ENCODE results near the gene CAMK4.

Gene CAMK4

DNA sequence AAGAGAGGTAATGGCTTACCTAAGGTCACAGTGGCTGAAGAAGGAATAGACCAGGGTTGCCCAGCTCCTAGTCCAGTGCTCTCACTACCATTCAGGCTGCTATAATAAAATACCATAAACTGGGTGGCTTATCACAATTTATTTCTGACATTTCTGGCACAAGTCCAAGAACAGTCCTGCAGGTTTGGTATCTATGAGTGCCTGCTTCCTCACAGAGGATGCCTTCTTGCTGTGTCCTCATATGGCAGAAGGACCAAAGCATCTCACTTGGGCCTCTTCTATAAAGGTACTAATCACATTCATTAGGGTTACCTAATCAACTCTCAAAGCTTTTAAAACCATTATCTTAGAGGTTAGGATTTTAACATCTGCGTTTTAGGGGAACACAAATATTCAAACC is 271.0 kb downstream of the CAMK4 start:
- H3K4me3 ChIP-seq (ENCODE audit: low read length): no peak overlapping the region
- no peaks in the 10 kb centered on the region for H3K9me3 ChIP-seq (ENCODE audit: control insufficient read depth, insufficient read depth, low read length)
- H3K27me3 ChIP-seq (ENCODE audit: control insufficient read depth, insufficient read depth, low read length): no peaks in the 10 kb centered on the region
- WGBS (ENCODE audit: insufficient coverage, insufficient read length): no CpG with 5 or more reads among the region's 1 CpG
- no peak overlapping the region for H3K27ac ChIP-seq (ENCODE audit: low read length)
- H3K4me1 ChIP-seq (ENCODE audit: control insufficient read depth, insufficient read depth, low read length): no peaks in the 10 kb centered on the region
- H3K36me3 ChIP-seq (ENCODE audit: control insufficient read depth, insufficient read depth, low read length): no peaks in the 10 kb centered on the region; the same call in 1 of the 2 replicates
- no peak for DNase-seq (ENCODE audit: low read depth, low spot score)

DNA sequence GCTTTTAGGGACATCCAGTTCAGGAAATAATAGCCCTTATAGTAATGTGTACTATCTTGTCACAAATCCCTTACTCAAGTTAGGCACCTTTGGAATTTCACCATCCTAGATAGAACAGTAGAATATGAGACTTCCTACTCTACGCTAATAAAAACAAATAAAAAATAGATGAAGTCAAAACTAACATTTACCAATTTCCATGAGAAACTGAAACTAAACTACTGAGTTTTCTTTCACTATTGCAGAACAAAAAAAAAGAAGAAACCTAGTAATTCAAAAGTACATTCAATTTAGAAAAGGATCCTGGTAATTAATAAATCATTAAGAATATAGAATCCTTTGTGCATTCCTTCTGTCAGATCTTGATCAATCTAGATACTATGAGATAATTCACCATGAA is 274.2 kb downstream of the CAMK4 start:
- H3K4me3 ChIP-seq (ENCODE audit: low read length): no peak overlapping the region
- H3K36me3 ChIP-seq (ENCODE audit: control insufficient read depth, insufficient read depth, low read length): no peaks in the 10 kb centered on the region; the same call in 1 of the 2 replicates
- no peaks in the 10 kb centered on the region for H3K27me3 ChIP-seq (ENCODE audit: control insufficient read depth, insufficient read depth, low read length)
- no peaks in the 10 kb centered on the region for H3K9me3 ChIP-seq (ENCODE audit: control insufficient read depth, insufficient read depth, low read length)
- H3K4me1 ChIP-seq (ENCODE audit: control insufficient read depth, insufficient read depth, low read length): no peaks in the 10 kb centered on the region
- H3K27ac ChIP-seq (ENCODE audit: low read length): no peak overlapping the region
- DNase-seq (ENCODE audit: low read depth, low spot score): no peak
- 100% methylated on average over 1 of the region's 1 CpG for WGBS (ENCODE audit: insufficient coverage, insufficient read length)

DNA sequence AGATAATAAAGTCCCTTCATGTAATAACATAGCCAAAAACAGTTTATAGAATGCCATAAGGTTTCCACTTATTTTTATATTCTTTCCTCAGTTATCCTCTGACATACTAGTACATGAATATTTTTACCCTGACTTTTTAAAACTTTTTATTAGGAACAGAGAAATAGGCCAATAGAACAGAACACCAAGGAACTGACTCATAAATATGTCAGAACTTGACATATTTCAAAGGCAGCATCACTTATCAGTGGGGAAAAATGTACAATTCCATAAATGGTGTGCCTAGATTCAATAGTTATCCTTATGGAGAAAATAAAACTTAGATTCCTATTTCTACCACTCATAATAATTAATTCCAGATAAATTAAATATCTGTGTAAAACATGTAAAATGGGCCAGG is 278.8 kb downstream of the CAMK4 start:
- Histone ChIP-seq H3K4me1 (ENCODE audit: control insufficient read depth, insufficient read depth, low read length) (no peaks in the 10 kb centered on the region), H3K27me3 (ENCODE audit: control insufficient read depth, insufficient read depth, low read length) (no peaks in the 10 kb centered on the region), H3K9me3 (ENCODE audit: control insufficient read depth, insufficient read depth, low read length) (no peaks in the 10 kb centered on the region), H3K4me3 (ENCODE audit: low read length) (no peak overlapping the region), H3K27ac (ENCODE audit: low read length) (no peak overlapping the region), H3K36me3 (ENCODE audit: control insufficient read depth, insufficient read depth, low read length) (no peaks in the 10 kb centered on the region; the same call in 1 of the 2 replicates)
- DNase-seq (ENCODE audit: low read depth, low spot score): no peak

DNA sequence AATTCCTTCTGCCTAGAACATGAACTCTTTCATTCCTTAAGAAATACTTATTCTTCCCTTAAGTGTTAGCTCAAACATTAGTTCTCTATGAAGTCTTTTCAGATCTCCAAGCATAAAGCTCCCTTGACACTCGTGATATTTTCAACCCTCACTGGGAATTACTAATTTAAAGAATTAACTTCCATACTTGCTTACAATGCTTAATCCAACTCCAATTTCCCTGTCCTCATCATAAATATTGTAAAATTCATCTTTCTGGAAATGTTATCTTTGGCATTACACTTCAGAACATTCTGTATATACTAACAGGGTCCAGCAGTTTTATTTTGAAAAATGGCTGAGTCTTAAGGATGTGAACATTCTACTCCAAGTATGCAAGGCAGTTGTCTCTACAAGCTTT is 280.9 kb downstream of the CAMK4 start:
- no peaks in the 10 kb centered on the region for H3K4me1 ChIP-seq (ENCODE audit: control insufficient read depth, insufficient read depth, low read length)

DNA sequence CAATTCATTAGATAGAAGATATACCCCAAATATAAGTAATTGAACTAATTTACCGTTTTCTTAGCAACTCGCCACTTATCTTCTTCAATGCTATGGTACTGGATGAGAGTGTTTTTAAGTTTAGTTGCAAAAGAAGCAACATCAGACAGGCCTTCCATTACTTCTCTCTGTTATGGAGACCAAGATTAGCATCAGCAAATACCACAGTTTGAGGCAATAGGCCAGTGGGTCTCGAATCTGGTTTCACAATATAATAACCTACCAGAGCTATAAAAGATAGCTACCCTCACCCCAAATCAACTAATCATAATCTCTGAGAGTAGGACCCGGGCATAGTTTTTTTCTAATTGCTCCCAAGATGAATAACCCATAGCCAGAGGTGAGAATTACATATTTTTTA is 283.1 kb downstream of the CAMK4 start:
- Histone ChIP-seq H3K27ac (ENCODE audit: low read length) (no peak overlapping the region), H3K4me3 (ENCODE audit: low read length) (no peak overlapping the region), H3K36me3 (ENCODE audit: control insufficient read depth, insufficient read depth, low read length) (no peaks in the 10 kb centered on the region), H3K4me1 (ENCODE audit: control insufficient read depth, insufficient read depth, low read length) (no peaks in the 10 kb centered on the region), H3K9me3 (ENCODE audit: control insufficient read depth, insufficient read depth, low read length) (no peaks in the 10 kb centered on the region), H3K27me3 (ENCODE audit: control insufficient read depth, insufficient read depth, low read length) (no peaks in the 10 kb centered on the region)
- no CpG with 5 or more reads among the region's 4 CpGs for WGBS (ENCODE audit: insufficient coverage, insufficient read length)
- no peak for DNase-seq (ENCODE audit: low read depth, low spot score)

More for the DNA sequence above, 280.9 kb downstream of the CAMK4 start:
- DNase-seq (ENCODE audit: low read depth, low spot score): no peak
- H3K36me3 ChIP-seq (ENCODE audit: control insufficient read depth, insufficient read depth, low read length): no peaks in the 10 kb centered on the region; the same call in 1 of the 2 replicates
- no peak overlapping the region for H3K27ac ChIP-seq (ENCODE audit: low read length)
- H3K9me3 ChIP-seq (ENCODE audit: control insufficient read depth, insufficient read depth, low read length): no peaks in the 10 kb centered on the region
- H3K4me3 ChIP-seq (ENCODE audit: low read length): no peak overlapping the region
- WGBS (ENCODE audit: insufficient coverage, insufficient read length): no CpG with 5 or more reads among the region's 1 CpG
- no peaks in the 10 kb centered on the region for H3K27me3 ChIP-seq (ENCODE audit: control insufficient read depth, insufficient read depth, low read length)

DNA sequence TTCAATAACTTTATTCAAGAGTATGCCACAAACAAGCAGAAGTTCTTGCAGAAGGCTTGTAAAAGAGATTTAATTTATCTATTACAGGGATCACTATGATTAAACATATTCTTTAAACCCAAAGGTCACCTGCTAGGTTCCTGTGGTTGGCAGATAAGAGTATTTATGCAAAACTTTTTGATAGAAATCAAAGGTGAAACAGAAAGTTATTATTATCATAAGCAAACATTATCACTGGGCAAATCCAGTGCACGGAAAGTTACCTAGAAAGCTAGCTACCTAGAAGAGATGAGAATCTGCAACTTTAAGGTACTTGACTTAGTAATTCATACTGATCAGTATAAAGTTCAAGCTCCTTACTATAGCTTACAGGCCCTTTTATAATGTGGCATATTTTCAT is 284.9 kb downstream of the CAMK4 start:
- Histone ChIP-seq H3K9me3 (ENCODE audit: control insufficient read depth, insufficient read depth, low read length) (no peaks in the 10 kb centered on the region), H3K27ac (ENCODE audit: low read length) (no peak overlapping the region), H3K27me3 (ENCODE audit: control insufficient read depth, insufficient read depth, low read length) (no peaks in the 10 kb centered on the region), H3K4me3 (ENCODE audit: low read length) (no peak overlapping the region), H3K36me3 (ENCODE audit: control insufficient read depth, insufficient read depth, low read length) (no peaks in the 10 kb centered on the region), H3K4me1 (ENCODE audit: control insufficient read depth, insufficient read depth, low read length) (no peaks in the 10 kb centered on the region)
- no peak for DNase-seq (ENCODE audit: low read depth, low spot score)
- no CpG with 5 or more reads among the region's 1 CpG for WGBS (ENCODE audit: insufficient coverage, insufficient read length)

DNA sequence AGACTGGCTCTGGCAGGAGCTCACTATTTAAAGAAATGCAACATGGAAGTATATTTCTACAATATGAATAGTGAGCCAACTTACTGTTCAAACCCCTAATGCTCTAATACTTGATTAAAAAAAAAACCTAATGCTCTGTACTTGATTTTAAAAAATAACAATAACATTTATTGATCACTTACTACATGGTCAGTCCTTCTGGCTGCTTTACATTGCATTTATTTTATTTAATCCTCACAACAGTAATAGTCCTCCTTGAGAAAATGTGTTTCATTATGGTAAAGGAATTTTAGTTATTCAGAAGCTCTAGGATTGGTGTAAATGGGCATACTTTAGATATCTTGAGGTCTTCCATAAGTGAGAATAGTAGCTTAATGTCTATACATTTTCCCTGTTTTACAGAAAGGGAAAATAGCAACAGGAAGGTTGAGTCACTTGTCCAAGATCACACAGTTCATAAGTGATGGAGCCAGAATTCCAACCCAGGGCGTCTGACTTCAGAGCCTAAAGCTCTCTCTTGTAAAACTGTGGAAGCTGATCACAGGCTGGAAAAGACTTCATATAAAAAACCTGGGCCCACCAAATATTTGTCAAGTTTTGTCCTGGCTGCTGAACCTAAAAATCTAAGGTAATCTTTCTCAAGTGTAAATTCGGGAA is 287.1 kb downstream of the CAMK4 start:
- Histone ChIP-seq H3K36me3 (ENCODE audit: control insufficient read depth, insufficient read depth, low read length) (no peaks in the 10 kb centered on the region), H3K27me3 (ENCODE audit: control insufficient read depth, insufficient read depth, low read length) (no peaks in the 10 kb centered on the region), H3K27ac (ENCODE audit: low read length) (no peak overlapping the region), H3K4me1 (ENCODE audit: control insufficient read depth, insufficient read depth, low read length) (no peaks in the 10 kb centered on the region), H3K9me3 (ENCODE audit: control insufficient read depth, insufficient read depth, low read length) (no peaks in the 10 kb centered on the region), H3K4me3 (ENCODE audit: low read length) (peak overlapping the region; percentile 88; the same call in 1 of the 2 replicates)
- WGBS (ENCODE audit: insufficient coverage, insufficient read length): no CpG with 5 or more reads among the region's 2 CpGs
- DNase-seq (ENCODE audit: low read depth, low spot score): no peak

DNA sequence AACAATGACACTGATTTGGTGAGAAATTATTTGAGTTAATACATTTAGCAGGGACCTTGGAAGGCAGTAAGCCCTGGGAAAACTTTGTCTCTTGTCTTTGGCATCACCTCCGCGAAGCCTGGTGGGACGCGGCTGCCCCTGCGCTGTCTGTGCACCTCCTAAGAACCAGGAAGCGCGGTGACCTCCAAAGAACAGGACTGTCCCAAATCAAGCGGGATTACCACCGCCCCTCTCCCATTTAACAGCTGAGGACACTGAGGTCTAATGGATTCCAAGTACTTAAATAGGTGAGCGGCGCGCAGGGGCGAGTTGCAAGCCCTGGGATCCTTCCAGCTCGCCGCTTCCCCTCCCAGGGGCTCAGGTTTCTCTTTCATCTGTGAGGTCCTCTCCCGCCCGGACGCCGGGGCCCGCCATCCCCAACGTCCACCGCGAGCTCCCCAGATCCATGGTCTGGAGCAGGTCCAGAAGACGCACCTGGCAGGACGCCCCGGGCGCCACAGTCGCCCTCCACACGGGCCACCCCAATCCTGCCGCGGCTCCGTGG is 287.7 kb downstream of the CAMK4 start:
- Histone ChIP-seq H3K4me3 (ENCODE audit: low read length) (peak overlapping the region; percentile 88), H3K27ac (ENCODE audit: low read length) (no peak overlapping the region), H3K4me1 (ENCODE audit: control insufficient read depth, insufficient read depth, low read length) (no peaks in the 10 kb centered on the region), H3K36me3 (ENCODE audit: control insufficient read depth, insufficient read depth, low read length) (no peaks in the 10 kb centered on the region), H3K27me3 (ENCODE audit: control insufficient read depth, insufficient read depth, low read length) (no peaks in the 10 kb centered on the region), H3K9me3 (ENCODE audit: control insufficient read depth, insufficient read depth, low read length) (no peaks in the 10 kb centered on the region)
- no CpG with 5 or more reads among the region's 32 CpGs for WGBS (ENCODE audit: insufficient coverage, insufficient read length)
- DNase-seq (ENCODE audit: low read depth, low spot score): no peak

DNA sequence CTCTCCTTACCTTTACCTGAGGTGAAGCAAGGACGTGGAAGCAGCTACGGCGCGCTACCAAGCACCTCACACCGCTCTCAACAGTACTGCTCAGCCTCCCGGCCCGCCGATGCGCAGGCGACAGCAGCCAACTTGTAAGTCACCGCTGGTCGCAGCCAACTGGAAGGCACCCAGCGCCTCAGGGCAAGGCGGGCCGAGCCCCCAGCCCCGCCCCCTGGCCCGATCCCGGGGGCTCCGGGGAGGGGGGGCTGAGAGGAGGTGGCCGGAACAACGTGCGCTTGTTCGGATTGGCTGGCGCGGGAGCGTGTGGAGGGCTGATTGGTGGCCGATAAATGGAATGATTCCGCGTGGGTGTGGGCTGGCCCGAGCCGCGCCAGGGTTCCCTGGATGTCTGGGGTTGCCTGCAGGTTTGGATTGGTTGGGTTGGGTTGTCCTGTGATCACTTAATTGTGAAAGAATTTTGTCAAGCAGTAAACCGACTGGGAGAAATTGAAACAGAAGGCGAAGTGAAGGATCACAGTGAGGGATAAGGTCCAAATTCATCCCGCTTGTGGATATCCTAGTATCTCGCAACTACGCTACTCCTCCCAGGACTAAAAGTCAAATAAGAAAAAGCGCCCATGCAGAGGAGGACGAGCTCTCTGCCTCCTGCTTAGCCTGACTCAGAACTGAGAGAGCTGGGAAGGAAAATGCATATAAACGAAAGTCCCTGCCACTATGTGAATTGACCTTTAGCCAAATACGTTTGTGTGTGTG is 288.4 kb downstream of the CAMK4 start, which contains the start of gene STARD4:
Gene STARD4, minus strand, starts transcription at position 161 of the 756 bp plus-strand sequence. CDS start 5,102 bp downstream, outside the sequence.
- Histone ChIP-seq H3K4me3 (ENCODE audit: low read length) (peak within 1 kb of the TSS; percentile 88), H3K27ac (ENCODE audit: low read length) (peak within 1 kb of the TSS; percentile 68), H3K27me3 (ENCODE audit: control insufficient read depth, insufficient read depth, low read length) (no peaks in the 10 kb centered on the region), H3K9me3 (ENCODE audit: control insufficient read depth, insufficient read depth, low read length) (no peaks in the 10 kb centered on the region), H3K4me1 (ENCODE audit: control insufficient read depth, insufficient read depth, low read length) (no peaks in the 10 kb centered on the region), H3K36me3 (ENCODE audit: control insufficient read depth, insufficient read depth, low read length) (no peaks in the 10 kb centered on the region)
- DNase-seq (ENCODE audit: low read depth, low spot score): peak; percentile 90
- WGBS (ENCODE audit: insufficient coverage, insufficient read length): no CpG with 5 or more reads among the region's 41 CpGs

DNA sequence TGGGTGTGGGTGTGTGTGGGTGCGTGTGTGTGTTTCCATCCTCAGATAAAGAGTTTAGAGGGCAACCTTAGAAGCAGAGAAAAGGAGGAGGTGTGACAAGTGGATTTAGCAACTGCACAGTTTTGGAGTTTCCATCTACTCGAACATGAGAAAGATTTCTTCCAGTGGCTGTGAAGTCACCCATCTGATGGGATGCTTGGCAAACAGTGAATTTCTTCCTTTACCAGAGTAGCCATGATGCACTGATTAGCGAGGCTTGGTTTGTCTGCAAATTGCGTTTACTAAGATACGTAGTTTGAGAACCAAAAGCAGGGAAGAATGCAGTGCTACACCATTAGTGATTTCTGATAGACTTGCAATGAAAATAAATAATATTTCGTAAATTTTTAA is 288.9 kb downstream of the CAMK4 start:
- Histone ChIP-seq H3K9me3 (ENCODE audit: control insufficient read depth, insufficient read depth, low read length) (no peaks in the 10 kb centered on the region), H3K27me3 (ENCODE audit: control insufficient read depth, insufficient read depth, low read length) (no peaks in the 10 kb centered on the region), H3K27ac (ENCODE audit: low read length) (peak overlapping the region; percentile 68), H3K36me3 (ENCODE audit: control insufficient read depth, insufficient read depth, low read length) (no peaks in the 10 kb centered on the region), H3K4me3 (ENCODE audit: low read length) (peak overlapping the region; percentile 88; the same call in 1 of the 2 replicates), H3K4me1 (ENCODE audit: control insufficient read depth, insufficient read depth, low read length) (no peaks in the 10 kb centered on the region)
- no peak for DNase-seq (ENCODE audit: low read depth, low spot score)
- WGBS (ENCODE audit: insufficient coverage, insufficient read length): no CpG with 5 or more reads among the region's 6 CpGs
